Suprapubic skin (tissue), 4 donors: ENCODE measurements around the gene ASH1L. TPM values are rescaled to one million over a fixed set of nuclear protein-coding genes. Genes with fewer than 3 reads are reported as not detected.
"Not testable (repeated sequence)": the region's sequence is repeated elsewhere in the genome, so short reads cannot be mapped to it uniquely, and the experiment has no call there.

Experiments used
- DNase-seq, 2 donors: peaks; one replicate each; pipeline ENCODE4 v3.0.0-alpha.2; 2019; ENCODE audit warnings: low spot score in 2 of 2
- H3K27ac ChIP-seq: fragments of 200-600 bp; sonication (generic); one replicate; pipeline ENCODE4 v1.5.1; 2019
- H3K27me3 ChIP-seq: fragments of 200-600 bp; sonication (generic); one replicate; pipeline ENCODE4 v1.5.1; 2019
- H3K36me3 ChIP-seq: fragments of 200-600 bp; sonication (generic); one replicate; pipeline ENCODE4 v1.5.1; 2019
- H3K4me1 ChIP-seq: fragments of 200-600 bp; sonication (generic); one replicate; pipeline ENCODE4 v1.5.1; 2019
- H3K4me3 ChIP-seq: fragments of 200-600 bp; sonication (generic); one replicate; pipeline ENCODE4 v1.5.1; 2019; ENCODE audit warnings: mild to moderate bottlenecking
- H3K9me3 ChIP-seq: fragments of 200-600 bp; sonication (generic); one replicate; pipeline ENCODE4 v1.5.1; 2019
- EP300 ChIP-seq: sonication (generic); formaldehyde crosslinking; IDR thresholded peaks from one replicate; pipeline ENCODE4 v1.6.1; 2017; ENCODE audit warnings: antibody characterized with exemption
- POLR2A ChIP-seq, 2 donors: fragments of 450-650 bp; IDR thresholded peaks; one replicate each; pipeline ENCODE4 v1.6.1; 2017; ENCODE audit warnings: antibody characterized with exemption in 2 of 2, mild to moderate bottlenecking in 2 of 2, moderate library complexity in 2 of 2
- POLR2AphosphoS5 ChIP-seq, 3 donors: sonication (generic); formaldehyde crosslinking; IDR thresholded peaks; one replicate each; pipeline ENCODE4 v1.6.1; 2017; ENCODE audit warnings: antibody characterized with exemption in 3 of 3
- WGBS: methylation state at CpG from one replicate; pipeline ENCODE4 v1.1.5; 2018; 5-methylcytosine and 5-hydroxymethylcytosine counted together
- total RNA-seq, 4 donors: library from RNA; depleted of rRNA; stranded (reverse); fragments of >200 nt; gene quantifications; one replicate each; pipeline ENCODE4 v1.1.0, GENCODE V29; 2016
- TF ChIP-seq, protein P1 (sequence below), 2 donors: fragments of 200-600 bp in 1 of 2; fragments of 450-650 bp in 1 of 2; sonication (generic) in 1 of 2; IDR thresholded peaks; one replicate each; pipeline ENCODE4 v1.5.1; 2016 to 2019; ENCODE audit warnings: antibody characterized with exemption in 2 of 2, mild to moderate bottlenecking in 1 of 2, moderate library complexity in 1 of 2

The ASH1L gene
- total RNA-seq, 4 donors from 2014 or later = 51.9 to 121 (median 66.2) TPM

DNA sequence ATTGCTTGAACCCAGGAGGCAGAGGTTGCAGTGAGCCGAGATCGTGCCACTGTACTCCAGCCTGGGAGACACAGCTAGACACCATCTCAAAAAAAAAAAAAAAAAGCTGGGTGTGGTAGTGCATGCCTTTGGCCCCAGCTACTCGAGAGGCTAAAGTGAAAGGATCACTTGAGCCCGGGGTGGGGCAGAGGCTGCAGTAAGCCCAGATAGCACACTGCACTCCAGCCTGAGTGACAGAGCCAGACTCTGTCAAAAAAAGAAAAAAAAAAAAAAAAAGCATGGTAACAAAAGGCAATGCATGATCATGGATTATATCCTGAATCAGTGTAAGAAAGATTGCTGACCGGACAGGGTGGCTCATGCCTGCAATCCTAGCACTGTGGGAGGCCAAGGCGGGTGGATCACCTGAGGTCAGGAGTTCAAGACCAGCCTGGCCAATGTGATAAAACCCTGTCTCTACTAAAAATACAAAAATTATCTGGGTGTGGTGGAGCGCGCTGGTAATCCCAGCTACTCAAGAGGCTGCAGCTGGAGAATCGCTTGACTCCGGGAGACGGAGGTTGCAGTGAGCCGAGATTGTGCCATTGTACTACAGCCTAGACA is 165.6 kb downstream of the ASH1L start:
- Histone ChIP-seq H3K27me3 (no peaks in the 10 kb centered on the region), H3K36me3 (peaks cover 30% of the 10 kb centered on the region), H3K9me3 (no peaks in the 10 kb centered on the region), H3K27ac (no peak overlapping the region), H3K4me1 (no peaks in the 10 kb centered on the region), H3K4me3 (no peak overlapping the region)
- TF ChIP-seq POLR2AphosphoS5 (IDR thresholded peaks at IDR 0.05) (no peak), POLR2A (IDR thresholded peaks at IDR 0.05) (no peak), EP300 (no peak)
- TF ChIP-seq, protein P1, sequence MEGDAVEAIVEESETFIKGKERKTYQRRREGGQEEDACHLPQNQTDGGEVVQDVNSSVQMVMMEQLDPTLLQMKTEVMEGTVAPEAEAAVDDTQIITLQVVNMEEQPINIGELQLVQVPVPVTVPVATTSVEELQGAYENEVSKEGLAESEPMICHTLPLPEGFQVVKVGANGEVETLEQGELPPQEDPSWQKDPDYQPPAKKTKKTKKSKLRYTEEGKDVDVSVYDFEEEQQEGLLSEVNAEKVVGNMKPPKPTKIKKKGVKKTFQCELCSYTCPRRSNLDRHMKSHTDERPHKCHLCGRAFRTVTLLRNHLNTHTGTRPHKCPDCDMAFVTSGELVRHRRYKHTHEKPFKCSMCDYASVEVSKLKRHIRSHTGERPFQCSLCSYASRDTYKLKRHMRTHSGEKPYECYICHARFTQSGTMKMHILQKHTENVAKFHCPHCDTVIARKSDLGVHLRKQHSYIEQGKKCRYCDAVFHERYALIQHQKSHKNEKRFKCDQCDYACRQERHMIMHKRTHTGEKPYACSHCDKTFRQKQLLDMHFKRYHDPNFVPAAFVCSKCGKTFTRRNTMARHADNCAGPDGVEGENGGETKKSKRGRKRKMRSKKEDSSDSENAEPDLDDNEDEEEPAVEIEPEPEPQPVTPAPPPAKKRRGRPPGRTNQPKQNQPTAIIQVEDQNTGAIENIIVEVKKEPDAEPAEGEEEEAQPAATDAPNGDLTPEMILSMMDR (IDR thresholded peaks at IDR 0.05) = no peak
- WGBS = 75% methylated on average over 12 of the region's 12 CpGs
- DNase-seq = no peak

DNA sequence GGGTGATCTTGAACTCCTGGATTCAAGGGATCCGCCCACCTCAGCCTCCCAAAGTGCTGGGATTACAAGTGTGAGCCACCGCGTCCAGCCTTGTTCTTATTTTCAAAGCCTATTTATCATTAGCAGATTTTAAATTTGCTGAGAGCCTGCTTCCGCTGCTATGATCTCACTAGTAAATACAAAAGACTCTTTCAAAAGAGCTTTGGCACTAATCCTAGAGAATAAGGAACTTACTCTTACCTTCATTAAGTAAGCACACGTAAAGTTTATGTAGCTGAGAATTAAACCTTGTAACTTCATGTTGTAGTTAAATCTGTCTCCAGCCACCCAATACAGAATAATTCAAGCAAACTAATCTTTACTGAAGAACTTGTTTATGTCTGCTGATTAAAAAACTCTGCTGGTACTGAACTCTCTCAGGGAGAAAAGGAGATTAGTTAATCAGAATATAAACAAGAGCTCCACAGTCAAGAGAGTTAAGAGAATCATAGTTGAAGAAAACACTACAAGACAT is 169.6 kb downstream of the ASH1L start:
- Histone ChIP-seq H3K36me3 (peaks cover 49% of the 10 kb centered on the region), H3K4me1 (no peaks in the 10 kb centered on the region), H3K9me3 (no peaks in the 10 kb centered on the region), H3K27me3 (no peaks in the 10 kb centered on the region), H3K4me3 (no peak overlapping the region), H3K27ac (peak overlapping the region; percentile 66)
- 75% methylated on average over 5 of the region's 5 CpGs for WGBS
- DNase-seq = no peak
- TF ChIP-seq POLR2AphosphoS5 (IDR thresholded peaks at IDR 0.05) = no peak
- no peak for TF ChIP-seq POLR2A (IDR thresholded peaks at IDR 0.05)
- TF ChIP-seq, protein P1 (IDR thresholded peaks at IDR 0.05) = no peak
- no peak for TF ChIP-seq EP300

DNA sequence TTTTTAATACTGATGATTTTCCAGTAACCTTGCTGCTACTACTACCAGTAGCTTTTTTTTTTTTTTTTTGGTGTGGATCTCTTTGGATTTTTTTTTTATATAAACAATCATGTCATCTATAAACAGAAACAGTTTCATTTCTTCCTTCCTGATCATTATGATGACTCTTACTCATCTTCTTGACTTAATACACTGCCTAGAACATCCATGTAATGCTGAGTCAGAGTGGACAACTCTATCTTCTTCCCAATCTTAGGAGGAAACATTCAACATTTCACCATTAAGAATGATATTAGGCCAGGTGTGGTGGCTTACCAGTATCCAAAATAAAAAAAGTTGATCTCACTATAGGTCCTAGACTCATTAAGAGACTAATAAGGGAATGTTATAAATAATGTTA is 172.8 kb downstream of the ASH1L start:
- Histone ChIP-seq H3K4me1 (no peaks in the 10 kb centered on the region), H3K4me3 (no peak overlapping the region), H3K9me3 (no peaks in the 10 kb centered on the region), H3K27ac (no peak overlapping the region), H3K27me3 (no peaks in the 10 kb centered on the region), H3K36me3 (peaks cover 59% of the 10 kb centered on the region)
- DNase-seq = no peak
- TF ChIP-seq POLR2A (IDR thresholded peaks at IDR 0.05) (no peak), EP300 (no peak), POLR2AphosphoS5 (IDR thresholded peaks at IDR 0.05) (no peak)
- TF ChIP-seq, protein P1 (IDR thresholded peaks at IDR 0.05) = no peak

DNA sequence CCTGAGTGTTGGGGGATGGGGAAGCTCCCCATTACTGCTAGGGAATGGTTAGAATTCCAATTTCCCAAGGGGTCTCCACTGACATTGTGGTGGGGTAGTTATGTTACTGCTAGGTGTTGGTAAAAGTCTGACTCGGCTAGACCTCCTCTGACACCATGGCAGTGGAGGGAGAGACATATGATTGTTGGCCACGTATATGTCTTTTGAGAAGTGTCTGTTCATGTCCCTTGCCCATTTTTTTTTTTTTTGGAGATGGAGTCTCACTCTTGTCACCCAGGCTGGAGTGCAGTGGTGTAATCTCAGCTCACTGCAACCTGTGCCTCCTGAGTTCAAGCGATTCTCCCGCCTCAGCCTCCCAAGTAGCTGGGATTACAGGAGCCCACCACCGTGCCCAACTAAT is 176.8 kb downstream of the ASH1L start:
- WGBS = 97% methylated on average over 5 of the region's 5 CpGs
- not testable (repeated sequence) for H3K4me3 ChIP-seq, H3K9me3 ChIP-seq, DNase-seq, H3K4me1 ChIP-seq, H3K27me3 ChIP-seq, H3K27ac ChIP-seq
- H3K36me3 ChIP-seq = peaks cover 56% of the 10 kb centered on the region

- Histone ChIP-seq H3K36me3 (peaks cover 47% of the 10 kb centered on the region), H3K4me3 (no peak overlapping the region), H3K4me1 (peaks cover 17% of the 10 kb centered on the region), H3K27me3 (no peaks in the 10 kb centered on the region), H3K9me3 (no peaks in the 10 kb centered on the region), H3K27ac (no peak overlapping the region)
- 70% methylated on average over 1 of the region's 1 CpG for WGBS
- no peak for DNase-seq
- TF ChIP-seq POLR2AphosphoS5 (IDR thresholded peaks at IDR 0.05) (no peak), EP300 (no peak), POLR2A (IDR thresholded peaks at IDR 0.05) (no peak)
- TF ChIP-seq, protein P1 (IDR thresholded peaks at IDR 0.05) = no peak
These were observed 179.2 kb downstream of the ASH1L start for GRCh38 chr1:155383406-155383805.

GRCh38 chr1:155379631-155380090 is 182.9 kb downstream of the ASH1L start:
- TF ChIP-seq EP300 (no peak), POLR2A (IDR thresholded peaks at IDR 0.05) (no peak), POLR2AphosphoS5 (IDR thresholded peaks at IDR 0.05) (no peak)
- TF ChIP-seq, protein P1 (IDR thresholded peaks at IDR 0.05) = no peak
- DNase-seq = no peak
- H3K4me3 ChIP-seq = peak overlapping the region; percentile 16
- H3K4me1 ChIP-seq = peaks cover 17% of the 10 kb centered on the region
- H3K36me3 ChIP-seq = peaks cover 60% of the 10 kb centered on the region
- H3K9me3 ChIP-seq = no peaks in the 10 kb centered on the region
- peak overlapping the region; percentile 33 for H3K27ac ChIP-seq
- H3K27me3 ChIP-seq = no peaks in the 10 kb centered on the region
